GM23338 (cell line): ENCODE data around the gene DAPL1. TPM values are rescaled to one million over a fixed set of nuclear protein-coding genes. Genes with fewer than 3 reads are reported as not detected.

Source experiments
- ATAC-seq: fragments of 200-7000 bp; cut with Tn5 transposase; 3 replicates; pipeline ENCODE4 v1.9.1; 2020
- DNase-seq: peaks from one replicate; pipeline ENCODE4 v3.0.0-alpha.2; 2015; ENCODE audit warnings: low spot score
- H2AFZ ChIP-seq: fragments of 200-600 bp; sonication (generic); 2 replicates; pipeline ENCODE4 v1.8.0; 2016; ENCODE audit warnings: antibody characterized with exemption, mild to moderate bottlenecking, moderate library complexity
- H3F3A ChIP-seq: fragments of 200-600 bp; sonication (generic); replicated peaks from 2 replicates; pipeline ENCODE4 v1.8.0; 2017; ENCODE audit warnings: antibody characterized with exemption, mixed run types, low read depth
- H3K27ac ChIP-seq: fragments of 200-600 bp; sonication (generic); 2 replicates; pipeline ENCODE4 v1.6.1; 2016; ENCODE audit warnings: low read depth
- H3K27me3 ChIP-seq: fragments of 200-600 bp; sonication (generic); 2 replicates; pipeline ENCODE4 v1.8.0; 2016; ENCODE audit warnings: mild to moderate bottlenecking, mixed run types, moderate library complexity; ENCODE audit not compliant: insufficient read depth
- H3K36me3 ChIP-seq: fragments of 200-600 bp; sonication (generic); 2 replicates; pipeline ENCODE4 v1.8.0; 2016; ENCODE audit warnings: mild to moderate bottlenecking; ENCODE audit not compliant: insufficient read depth
- H3K4me1 ChIP-seq: fragments of 200-600 bp; sonication (generic); 2 replicates; pipeline ENCODE4 v1.8.0; 2016; ENCODE audit warnings: mild to moderate bottlenecking, moderate library complexity; ENCODE audit not compliant: insufficient read depth
- H3K4me2 ChIP-seq: fragments of 200-600 bp; sonication (generic); 2 replicates; pipeline ENCODE4 v1.7.1; 2017; ENCODE audit warnings: mixed run types
- H3K4me3 ChIP-seq: fragments of 200-600 bp; sonication (generic); 2 replicates; pipeline ENCODE4 v1.6.1; 2016; ENCODE audit warnings: mixed run types
- H3K79me2 ChIP-seq: fragments of 200-600 bp; sonication (generic); replicated peaks from 2 replicates; pipeline ENCODE4 v1.8.0; 2017; ENCODE audit warnings: mild to moderate bottlenecking; ENCODE audit not compliant: insufficient read depth
- H3K9me2 ChIP-seq: fragments of 200-600 bp; sonication (generic); 2 replicates; pipeline ENCODE4 v1.8.0; 2017; ENCODE audit not compliant: insufficient read depth
- H4K20me1 ChIP-seq: fragments of 200-600 bp; sonication (generic); replicated peaks from 2 replicates; pipeline ENCODE4 v1.8.0; 2017; ENCODE audit warnings: mild to moderate bottlenecking; ENCODE audit not compliant: insufficient read depth
- H3K27ac Mint-ChIP-seq: 2 replicates; pipeline ENCODE4 v1.8.0; 2020; ENCODE audit warnings: inconsistent platforms, mild to moderate bottlenecking, moderate library complexity, mixed read lengths
- H3K27me3 Mint-ChIP-seq: 3 replicates; pipeline ENCODE4 v1.8.0; 2022; ENCODE audit warnings: low read depth, mild to moderate bottlenecking, moderate library complexity, mixed read lengths, inconsistent platforms; ENCODE audit not compliant: insufficient read depth, poor library complexity
- H3K36me3 Mint-ChIP-seq: 3 replicates; pipeline ENCODE4 v1.8.0; 2021; ENCODE audit warnings: low read depth, mild to moderate bottlenecking, inconsistent platforms, moderate library complexity, mixed read lengths
- H3K4me1 Mint-ChIP-seq: 3 replicates; pipeline ENCODE4 v1.8.0; 2020; ENCODE audit warnings: mild to moderate bottlenecking, inconsistent platforms, mixed read lengths
- H3K4me3 Mint-ChIP-seq: 3 replicates; pipeline ENCODE4 v1.8.0; 2021; ENCODE audit warnings: moderate library complexity, mild to moderate bottlenecking, inconsistent platforms, mixed read lengths
- H3K9me3 Mint-ChIP-seq: 3 replicates; pipeline ENCODE4 v1.8.0; 2020; ENCODE audit warnings: moderate library complexity, mild to moderate bottlenecking, inconsistent platforms, mixed read lengths
- CREB1 ChIP-seq: fragments of 250-450 bp; sonication (Bioruptor Pico); IDR thresholded peaks from 2 replicates; pipeline ENCODE4 v1.5.0; 2020; ENCODE audit warnings: low read depth, mild to moderate bottlenecking, moderate library complexity
- ETS1 ChIP-seq: IDR thresholded peaks from 2 replicates; pipeline ENCODE4 v1.6.1; 2016; ENCODE audit warnings: antibody characterized with exemption
- EZH2 ChIP-seq: fragments of 200-600 bp; sonication (generic); IDR thresholded peaks from one replicate; pipeline ENCODE4 v1.8.0; 2017; ENCODE audit warnings: antibody characterized with exemption, mild to moderate bottlenecking, low read depth; ENCODE audit not compliant: unreplicated experiment
- EZH2phosphoT487 ChIP-seq: fragments of 200-600 bp; sonication (generic); IDR thresholded peaks from one replicate; pipeline ENCODE4 v1.8.1; 2018; ENCODE audit warnings: antibody characterized with exemption; ENCODE audit not compliant: unreplicated experiment
- JUNB ChIP-seq: IDR thresholded peaks from one replicate; pipeline ENCODE4 v1.6.1; 2016; ENCODE audit warnings: antibody characterized with exemption; ENCODE audit not compliant: unreplicated experiment
- NANOG ChIP-seq: IDR thresholded peaks from 2 replicates; pipeline ENCODE4 v1.6.1; 2016; ENCODE audit warnings: antibody characterized with exemption, borderline replicate concordance
- POLR2AphosphoS5 ChIP-seq: IDR thresholded peaks from 2 replicates; pipeline ENCODE4 v1.6.1; 2016; ENCODE audit warnings: antibody characterized with exemption, low read depth
- STAT1 ChIP-seq: IDR thresholded peaks from one replicate; pipeline ENCODE4 v1.6.1; 2016; ENCODE audit warnings: antibody characterized with exemption; ENCODE audit not compliant: unreplicated experiment
- ZNF114 ChIP-seq: fragments of 250-450 bp; sonication (Bioruptor Pico); IDR thresholded peaks from 2 replicates; pipeline ENCODE4 v1.5.0; 2020; ENCODE audit warnings: mild to moderate bottlenecking, moderate library complexity
- ZNF331 ChIP-seq: fragments of 250-450 bp; sonication (Bioruptor Pico); IDR thresholded peaks from 2 replicates; pipeline ENCODE4 v1.5.0; 2020; ENCODE audit warnings: low read depth, mild to moderate bottlenecking, moderate library complexity
- polyA plus RNA-seq: library from polyadenylated mRNA; unstranded; fragments of >200 nt; fragmentation: Nextera tagmentation; extraction: Ambion mirVana; gene quantifications from 2 replicates; pipeline ENCODE4 v1.2.1, GENCODE V29; 2016
- total RNA-seq: library from RNA; depleted of rRNA; stranded (reverse); fragments of >200 nt; shearing (Covaris generic); gene quantifications from 2 replicates; pipeline ENCODE4 v1.2.3, GENCODE V29; 2014
- TF ChIP-seq, protein P1 (sequence below): fragments of 250-450 bp; sonication (Bioruptor Pico); IDR thresholded peaks from 2 replicates; pipeline ENCODE4 v1.5.0; 2020; ENCODE audit warnings: mild to moderate bottlenecking, moderate library complexity
- TF ChIP-seq, protein P2 (sequence below), 2 experiments: fragments of 200-600 bp in 1 of 2; sonication (generic) in 1 of 2; conservative IDR thresholded peaks; 2 replicates each; pipeline versions ENCODE4 v1.5.1 to v1.6.1; 2016 to 2017; ENCODE audit warnings: antibody characterized with exemption in 2 of 2, low read depth in 2 of 2, mild to moderate bottlenecking in 2 of 2, moderate library complexity in 1 of 2

DAPL1 gene
- total and polyA plus RNA-seq, 2 experiments from 2014 or later = not detected

GRCh38 chr2:158828378-158829164 is 33.5 kb downstream of the DAPL1 start:
- Histone ChIP-seq H3K4me1 (no peaks in the 10 kb centered on the region; the same call in none of the 2 replicates), H3K36me3 (no peaks in the 10 kb centered on the region), H3K27ac (no peak overlapping the region), H3K4me2 (no peak overlapping the region), H3K9me2 (no peaks in the 10 kb centered on the region), H2AFZ (peak overlapping the region; percentile 64; the same call in 1 of the 2 replicates), H3K79me2 (no peaks in the 10 kb centered on the region), H3F3A (no peaks in the 10 kb centered on the region), H3K4me3 (no peak overlapping the region), H3K27me3 (no peaks in the 10 kb centered on the region), H4K20me1 (no peaks in the 10 kb centered on the region)
- no peak for ATAC-seq
- no peak for TF ChIP-seq CREB1 (CRISPR knock-in tag)
- TF ChIP-seq JUNB = no peak
- H3K36me3 Mint-ChIP-seq = no peaks in the 10 kb centered on the region
- no peak overlapping the region for H3K27ac Mint-ChIP-seq
- H3K27me3 Mint-ChIP-seq = no peaks in the 10 kb centered on the region
- no peaks in the 10 kb centered on the region for H3K9me3 Mint-ChIP-seq
- H3K4me3 Mint-ChIP-seq = no peak overlapping the region
- H3K4me1 Mint-ChIP-seq = peaks cover 12% of the 10 kb centered on the region
- no peak for DNase-seq

GRCh38 chr2:158829167-158829566 is 34.0 kb downstream of the DAPL1 start:
- peak overlapping the region; percentile 64; the same call in 1 of the 2 replicates for H2AFZ ChIP-seq
- H3K27me3 ChIP-seq = no peaks in the 10 kb centered on the region
- Mint-ChIP-seq H3K27ac (no peak overlapping the region), H3K4me1 (peaks cover 12% of the 10 kb centered on the region), H3K27me3 (no peaks in the 10 kb centered on the region), H3K36me3 (no peaks in the 10 kb centered on the region), H3K9me3 (no peaks in the 10 kb centered on the region), H3K4me3 (no peak overlapping the region)
- H3K36me3 ChIP-seq = no peaks in the 10 kb centered on the region
- no peaks in the 10 kb centered on the region for H3K79me2 ChIP-seq
- H3K27ac ChIP-seq = no peak overlapping the region
- H3K9me2 ChIP-seq = no peaks in the 10 kb centered on the region
- ATAC-seq (no peak), DNase-seq (no peak)
- H3F3A ChIP-seq = no peaks in the 10 kb centered on the region
- H3K4me3 ChIP-seq = no peak overlapping the region
- no peak overlapping the region for H3K4me2 ChIP-seq
- no peaks in the 10 kb centered on the region for H4K20me1 ChIP-seq
- H3K4me1 ChIP-seq = no peaks in the 10 kb centered on the region; the same call in none of the 2 replicates
- TF ChIP-seq CREB1 (CRISPR knock-in tag) (no peak), ZNF114 (no peak), JUNB (no peak), ZNF331 (CRISPR knock-in tag) (no peak), STAT1 (no peak), NANOG (no peak), EZH2phosphoT487 (no peak), EZH2 (no peak), ETS1 (no peak), POLR2AphosphoS5 (no peak)
- TF ChIP-seq, protein P1, sequence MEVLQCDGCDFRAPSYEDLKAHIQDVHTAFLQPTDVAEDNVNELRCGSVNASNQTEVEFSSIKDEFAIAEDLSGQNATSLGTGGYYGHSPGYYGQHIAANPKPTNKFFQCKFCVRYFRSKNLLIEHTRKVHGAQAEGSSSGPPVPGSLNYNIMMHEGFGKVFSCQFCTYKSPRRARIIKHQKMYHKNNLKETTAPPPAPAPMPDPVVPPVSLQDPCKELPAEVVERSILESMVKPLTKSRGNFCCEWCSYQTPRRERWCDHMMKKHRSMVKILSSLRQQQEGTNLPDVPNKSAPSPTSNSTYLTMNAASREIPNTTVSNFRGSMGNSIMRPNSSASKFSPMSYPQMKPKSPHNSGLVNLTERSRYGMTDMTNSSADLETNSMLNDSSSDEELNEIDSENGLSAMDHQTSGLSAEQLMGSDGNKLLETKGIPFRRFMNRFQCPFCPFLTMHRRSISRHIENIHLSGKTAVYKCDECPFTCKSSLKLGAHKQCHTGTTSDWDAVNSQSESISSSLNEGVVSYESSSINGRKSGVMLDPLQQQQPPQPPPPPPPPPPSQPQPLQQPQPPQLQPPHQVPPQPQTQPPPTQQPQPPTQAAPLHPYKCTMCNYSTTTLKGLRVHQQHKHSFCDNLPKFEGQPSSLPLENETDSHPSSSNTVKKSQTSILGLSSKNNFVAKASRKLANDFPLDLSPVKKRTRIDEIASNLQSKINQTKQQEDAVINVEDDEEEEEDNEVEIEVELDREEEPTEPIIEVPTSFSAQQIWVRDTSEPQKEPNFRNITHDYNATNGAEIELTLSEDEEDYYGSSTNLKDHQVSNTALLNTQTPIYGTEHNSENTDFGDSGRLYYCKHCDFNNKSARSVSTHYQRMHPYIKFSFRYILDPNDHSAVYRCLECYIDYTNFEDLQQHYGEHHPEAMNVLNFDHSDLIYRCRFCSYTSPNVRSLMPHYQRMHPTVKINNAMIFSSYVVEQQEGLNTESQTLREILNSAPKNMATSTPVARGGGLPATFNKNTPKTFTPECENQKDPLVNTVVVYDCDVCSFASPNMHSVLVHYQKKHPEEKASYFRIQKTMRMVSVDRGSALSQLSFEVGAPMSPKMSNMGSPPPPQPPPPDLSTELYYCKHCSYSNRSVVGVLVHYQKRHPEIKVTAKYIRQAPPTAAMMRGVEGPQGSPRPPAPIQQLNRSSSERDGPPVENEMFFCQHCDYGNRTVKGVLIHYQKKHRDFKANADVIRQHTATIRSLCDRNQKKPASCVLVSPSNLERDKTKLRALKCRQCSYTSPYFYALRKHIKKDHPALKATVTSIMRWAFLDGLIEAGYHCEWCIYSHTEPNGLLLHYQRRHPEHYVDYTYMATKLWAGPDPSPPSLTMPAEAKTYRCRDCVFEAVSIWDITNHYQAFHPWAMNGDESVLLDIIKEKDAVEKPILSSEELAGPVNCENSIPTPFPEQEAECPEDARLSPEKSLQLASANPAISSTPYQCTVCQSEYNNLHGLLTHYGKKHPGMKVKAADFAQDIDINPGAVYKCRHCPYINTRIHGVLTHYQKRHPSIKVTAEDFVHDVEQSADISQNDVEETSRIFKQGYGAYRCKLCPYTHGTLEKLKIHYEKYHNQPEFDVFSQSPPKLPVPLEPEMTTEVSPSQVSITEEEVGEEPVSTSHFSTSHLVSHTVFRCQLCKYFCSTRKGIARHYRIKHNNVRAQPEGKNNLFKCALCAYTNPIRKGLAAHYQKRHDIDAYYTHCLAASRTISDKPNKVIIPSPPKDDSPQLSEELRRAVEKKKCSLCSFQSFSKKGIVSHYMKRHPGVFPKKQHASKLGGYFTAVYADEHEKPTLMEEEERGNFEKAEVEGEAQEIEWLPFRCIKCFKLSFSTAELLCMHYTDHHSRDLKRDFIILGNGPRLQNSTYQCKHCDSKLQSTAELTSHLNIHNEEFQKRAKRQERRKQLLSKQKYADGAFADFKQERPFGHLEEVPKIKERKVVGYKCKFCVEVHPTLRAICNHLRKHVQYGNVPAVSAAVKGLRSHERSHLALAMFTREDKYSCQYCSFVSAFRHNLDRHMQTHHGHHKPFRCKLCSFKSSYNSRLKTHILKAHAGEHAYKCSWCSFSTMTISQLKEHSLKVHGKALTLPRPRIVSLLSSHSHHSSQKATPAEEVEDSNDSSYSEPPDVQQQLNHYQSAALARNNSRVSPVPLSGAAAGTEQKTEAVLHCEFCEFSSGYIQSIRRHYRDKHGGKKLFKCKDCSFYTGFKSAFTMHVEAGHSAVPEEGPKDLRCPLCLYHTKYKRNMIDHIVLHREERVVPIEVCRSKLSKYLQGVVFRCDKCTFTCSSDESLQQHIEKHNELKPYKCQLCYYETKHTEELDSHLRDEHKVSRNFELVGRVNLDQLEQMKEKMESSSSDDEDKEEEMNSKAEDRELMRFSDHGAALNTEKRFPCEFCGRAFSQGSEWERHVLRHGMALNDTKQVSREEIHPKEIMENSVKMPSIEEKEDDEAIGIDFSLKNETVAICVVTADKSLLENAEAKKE (CRISPR knock-in tag) = no peak
- TF ChIP-seq, protein P2, sequence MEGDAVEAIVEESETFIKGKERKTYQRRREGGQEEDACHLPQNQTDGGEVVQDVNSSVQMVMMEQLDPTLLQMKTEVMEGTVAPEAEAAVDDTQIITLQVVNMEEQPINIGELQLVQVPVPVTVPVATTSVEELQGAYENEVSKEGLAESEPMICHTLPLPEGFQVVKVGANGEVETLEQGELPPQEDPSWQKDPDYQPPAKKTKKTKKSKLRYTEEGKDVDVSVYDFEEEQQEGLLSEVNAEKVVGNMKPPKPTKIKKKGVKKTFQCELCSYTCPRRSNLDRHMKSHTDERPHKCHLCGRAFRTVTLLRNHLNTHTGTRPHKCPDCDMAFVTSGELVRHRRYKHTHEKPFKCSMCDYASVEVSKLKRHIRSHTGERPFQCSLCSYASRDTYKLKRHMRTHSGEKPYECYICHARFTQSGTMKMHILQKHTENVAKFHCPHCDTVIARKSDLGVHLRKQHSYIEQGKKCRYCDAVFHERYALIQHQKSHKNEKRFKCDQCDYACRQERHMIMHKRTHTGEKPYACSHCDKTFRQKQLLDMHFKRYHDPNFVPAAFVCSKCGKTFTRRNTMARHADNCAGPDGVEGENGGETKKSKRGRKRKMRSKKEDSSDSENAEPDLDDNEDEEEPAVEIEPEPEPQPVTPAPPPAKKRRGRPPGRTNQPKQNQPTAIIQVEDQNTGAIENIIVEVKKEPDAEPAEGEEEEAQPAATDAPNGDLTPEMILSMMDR (conservative IDR thresholded peaks at IDR 0.05; ENCODE audit: low read depth in 2 of 2) = no peak
